GM21786 (cell line): ENCODE measurements around the gene NPEPL1.
"Not testable (repeated sequence)": the region's sequence is repeated elsewhere in the genome, so short reads cannot be mapped to it uniquely, and the experiment has no call there.

Experiments used
- ATAC-seq: cut with Tn5 transposase; IDR thresholded peaks from one replicate; pipeline ENCODE4 v1.9.1; 2021; ENCODE audit not compliant: unreplicated experiment

NPEPL1 gene

DNA sequence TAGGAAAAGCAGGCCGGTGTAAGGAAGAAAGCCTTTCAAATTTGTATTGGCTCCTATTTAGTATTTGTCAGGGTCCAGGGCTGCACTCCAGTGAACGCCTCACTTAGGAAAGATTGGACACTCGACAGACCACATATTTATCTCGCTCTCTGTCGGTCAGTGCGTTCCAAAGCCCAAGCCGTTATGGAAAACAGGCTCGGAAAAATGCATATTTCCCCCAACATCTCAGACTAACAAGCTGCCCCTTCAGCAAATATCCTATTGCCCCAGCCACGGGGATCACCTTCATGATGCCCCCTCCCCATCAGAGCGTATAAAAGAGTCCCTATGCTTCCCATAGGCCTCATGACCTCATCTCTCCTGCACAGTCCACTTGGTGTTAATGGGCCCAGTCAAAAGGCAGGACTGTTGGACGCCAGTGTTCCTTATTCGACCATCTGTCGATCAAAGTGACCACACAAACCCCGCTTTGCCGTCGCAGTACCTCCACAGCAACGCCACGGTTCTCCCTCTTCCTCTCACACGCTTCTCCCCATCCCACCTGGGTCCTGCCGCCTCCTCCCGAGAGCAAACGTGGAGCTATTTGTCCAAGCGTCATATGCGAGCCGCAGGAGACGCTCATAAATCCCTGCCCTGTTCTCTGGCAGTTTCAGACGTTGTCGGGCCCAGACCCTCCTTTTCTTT, 63.3 kb downstream of the NPEPL1 start:
- ATAC-seq, result no peak

DNA sequence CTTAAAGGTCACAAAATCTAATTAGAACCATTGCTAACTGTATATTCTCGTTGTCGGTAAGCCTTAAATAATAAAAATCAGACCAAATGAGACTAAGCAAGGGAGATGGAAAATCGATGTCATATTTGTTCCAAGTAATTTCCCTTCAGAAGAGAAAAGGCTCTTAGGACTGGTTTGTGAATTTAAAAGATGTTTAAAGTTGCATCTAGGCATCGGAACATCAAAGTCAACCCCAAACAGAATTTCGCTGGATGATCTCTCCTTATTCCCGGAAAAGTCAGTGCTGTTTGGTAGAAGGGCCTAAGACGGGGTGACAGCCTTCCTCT, 63.8 kb downstream of the NPEPL1 start:
- ATAC-seq, result no peak

DNA sequence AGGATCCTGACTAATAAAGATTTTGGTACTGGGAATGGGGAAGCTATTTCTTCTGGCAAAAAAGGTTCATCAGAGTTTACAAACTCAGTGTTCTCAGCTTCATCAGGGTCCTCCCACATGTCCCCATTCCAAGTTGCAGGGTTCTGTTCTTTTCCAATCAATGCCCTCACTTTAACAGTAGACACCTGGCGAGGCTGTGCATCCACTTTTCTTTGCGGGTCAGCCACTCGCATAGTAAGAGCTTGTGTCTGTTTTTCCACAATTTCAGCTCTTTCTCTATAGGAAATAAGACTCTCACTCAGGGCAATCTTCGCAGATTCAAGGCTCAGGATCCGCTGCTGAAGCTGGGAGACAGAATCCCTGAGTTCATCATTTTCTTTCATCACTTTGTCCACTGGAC, 65.0 kb downstream of the NPEPL1 start:
- ATAC-seq, result not testable (repeated sequence)

DNA sequence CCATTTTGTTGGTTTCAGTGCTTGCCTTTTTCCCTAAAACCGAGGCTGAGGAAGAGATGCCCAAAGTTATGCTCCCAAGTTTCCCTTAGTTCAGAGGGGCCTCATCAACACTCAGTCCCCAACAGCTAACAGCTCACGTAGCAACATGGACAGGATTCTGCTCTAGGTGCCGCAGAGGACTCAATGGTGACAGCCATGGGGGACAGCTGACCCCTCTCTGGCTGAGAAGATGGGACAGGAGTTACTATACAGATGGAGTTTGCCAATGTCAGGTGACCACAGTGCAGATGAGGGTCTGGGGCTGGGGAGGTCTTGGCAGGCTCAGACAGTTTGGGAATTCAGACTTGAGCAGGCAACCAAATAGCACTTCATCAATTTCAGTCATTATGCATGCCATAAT, 67.3 kb downstream of the NPEPL1 start:
- ATAC-seq, result no peak

DNA sequence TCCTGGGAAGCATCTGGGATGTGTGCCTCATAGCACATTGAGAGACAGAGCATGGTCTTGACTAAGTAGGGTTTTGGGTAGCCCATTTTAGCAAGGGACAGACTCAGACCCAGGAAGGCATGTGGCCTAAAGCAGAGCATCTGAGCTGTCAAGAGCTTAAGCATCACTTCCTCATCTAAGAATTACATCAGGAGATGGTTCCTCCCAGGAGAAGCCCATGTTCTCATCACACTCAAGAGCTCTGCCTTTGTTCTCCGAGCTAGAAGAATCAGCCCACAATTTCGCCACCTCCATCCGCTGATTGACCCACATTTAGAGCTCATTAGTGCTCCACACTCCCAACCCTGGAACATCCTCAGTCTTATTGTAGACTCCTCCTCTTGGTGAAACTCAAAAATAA, 68.3 kb downstream of the NPEPL1 start:
- ATAC-seq, result no peak

DNA sequence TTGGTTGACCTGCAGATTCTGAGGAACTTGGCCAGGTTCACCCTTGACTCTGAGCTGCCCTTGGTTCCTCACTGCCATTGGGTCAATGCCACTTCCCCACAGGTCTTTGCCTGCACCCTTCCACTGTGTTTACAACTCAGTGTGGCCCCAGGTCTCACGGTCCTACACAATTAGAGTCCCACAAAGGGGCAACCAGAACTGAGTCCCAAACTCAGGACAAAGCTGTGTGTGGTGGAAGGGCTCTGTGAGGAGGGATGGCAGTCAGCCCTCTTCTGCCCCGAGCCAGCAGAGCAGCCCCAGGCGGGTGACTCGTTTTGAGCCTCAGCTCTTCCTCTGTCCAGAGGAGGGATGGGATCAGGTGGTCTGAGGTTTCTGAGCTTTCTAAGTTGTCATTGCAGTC, 69.5 kb downstream of the NPEPL1 start:
- no peak for ATAC-seq

DNA sequence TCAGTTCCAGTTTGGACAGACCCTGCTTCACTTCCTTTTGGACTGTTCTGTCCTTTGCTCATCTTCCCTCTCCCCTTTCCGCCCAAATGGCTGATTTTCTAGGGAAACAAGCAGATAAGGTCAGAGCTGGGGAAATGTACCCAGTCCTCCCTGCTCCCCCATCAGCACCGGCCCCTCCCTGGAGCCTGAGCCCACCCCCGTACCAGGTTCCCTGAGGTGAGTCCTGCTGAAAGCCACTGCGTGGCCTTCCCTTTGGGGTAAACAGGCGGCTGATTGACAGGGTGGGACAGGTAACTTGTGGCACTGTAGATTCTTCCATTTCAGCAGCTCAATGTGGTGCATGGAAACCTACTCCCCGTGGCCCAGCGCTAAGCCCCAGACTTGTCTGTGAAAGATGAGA, 70.5 kb downstream of the NPEPL1 start:
- no peak for ATAC-seq
